MG63 (cell line): ENCODE data around the gene GSN. TPM values are rescaled to one million over a fixed set of nuclear protein-coding genes. Genes with fewer than 3 reads are reported as not detected.

Source experiments
- DNase-seq: peaks from one replicate; pipeline ENCODE4 v3.0.0-alpha.2; 2020
- H3K27me3 ChIP-seq: fragments of 250-450 bp; sonication (Bioruptor Pico); 2 replicates; pipeline ENCODE4 v1.5.1; 2020; ENCODE audit warnings: mild to moderate bottlenecking, moderate library complexity
- H3K36me3 ChIP-seq: fragments of 250-450 bp; sonication (Bioruptor Pico); 2 replicates; pipeline ENCODE4 v1.5.1; 2020; ENCODE audit warnings: mild to moderate bottlenecking, moderate library complexity
- H3K4me3 ChIP-seq: fragments of 250-450 bp; sonication (Bioruptor Pico); 2 replicates; pipeline ENCODE4 v1.5.1; 2020; ENCODE audit warnings: mild to moderate bottlenecking, moderate library complexity
- H3K9me3 ChIP-seq: fragments of 250-450 bp; sonication (Bioruptor Pico); 2 replicates; pipeline ENCODE4 v1.5.1; 2020; ENCODE audit warnings: mild to moderate bottlenecking, moderate library complexity
- total RNA-seq: library from RNA; depleted of rRNA; stranded (reverse); fragments of >200 nt; shearing (Covaris generic); gene quantifications from 2 replicates; pipeline ENCODE4 v1.2.3, GENCODE V29; 2014; ENCODE audit warnings: low replicate concordance

The GSN gene
- total RNA-seq, 1 experiment from 2014 or later = 75.0 TPM

GRCh38 chr9:121333950-121334773 is 66.2 kb downstream of the GSN start:
- Histone ChIP-seq H3K4me3 (no peak overlapping the region), H3K9me3 (no peaks in the 10 kb centered on the region), H3K36me3 (peaks cover 74% of the 10 kb centered on the region), H3K27me3 (no peaks in the 10 kb centered on the region)
- no peak for DNase-seq

- DNase-seq = no peak
- H3K4me3 ChIP-seq = no peak overlapping the region
- H3K36me3 ChIP-seq = peaks cover 74% of the 10 kb centered on the region
- no peaks in the 10 kb centered on the region for H3K9me3 ChIP-seq
- H3K27me3 ChIP-seq = no peaks in the 10 kb centered on the region
These were observed 68.7 kb downstream of the GSN start for GRCh38 chr9:121336665-121337064.

GRCh38 chr9:121339437-121339836 is 71.5 kb downstream of the GSN start:
- no peak for DNase-seq
- Histone ChIP-seq H3K27me3 (no peaks in the 10 kb centered on the region), H3K36me3 (peaks cover 90% of the 10 kb centered on the region), H3K9me3 (no peaks in the 10 kb centered on the region), H3K4me3 (no peak overlapping the region)

GRCh38 chr9:121340676-121341392 is 72.9 kb downstream of the GSN start:
- Histone ChIP-seq H3K4me3 (no peak overlapping the region), H3K27me3 (no peaks in the 10 kb centered on the region), H3K9me3 (no peaks in the 10 kb centered on the region), H3K36me3 (peaks cover 93% of the 10 kb centered on the region)
- no peak for DNase-seq

GRCh38 chr9:121344184-121344583 is 76.2 kb downstream of the GSN start:
- Histone ChIP-seq H3K4me3 (no peak overlapping the region), H3K9me3 (no peaks in the 10 kb centered on the region), H3K27me3 (no peaks in the 10 kb centered on the region), H3K36me3 (peaks cover 94% of the 10 kb centered on the region)
- no peak for DNase-seq

GRCh38 chr9:121345070-121345469 is 77.1 kb downstream of the GSN start:
- no peak for DNase-seq
- Histone ChIP-seq H3K36me3 (peaks cover 94% of the 10 kb centered on the region), H3K27me3 (no peaks in the 10 kb centered on the region), H3K4me3 (no peak overlapping the region), H3K9me3 (no peaks in the 10 kb centered on the region)

- Histone ChIP-seq H3K36me3 (peaks cover 86% of the 10 kb centered on the region), H3K9me3 (no peaks in the 10 kb centered on the region), H3K27me3 (no peaks in the 10 kb centered on the region), H3K4me3 (no peak overlapping the region)
- no peak for DNase-seq
These were observed 80.3 kb downstream of the GSN start for GRCh38 chr9:121348221-121348620.

GRCh38 chr9:121349009-121349408 is 81.0 kb downstream of the GSN start:
- Histone ChIP-seq H3K27me3 (no peaks in the 10 kb centered on the region), H3K36me3 (peaks cover 86% of the 10 kb centered on the region), H3K4me3 (no peak overlapping the region), H3K9me3 (no peaks in the 10 kb centered on the region)
- peak; percentile 62 for DNase-seq

GRCh38 chr9:121350036-121350435 is 82.1 kb downstream of the GSN start:
- no peaks in the 10 kb centered on the region for H3K9me3 ChIP-seq
- H3K27me3 ChIP-seq = no peaks in the 10 kb centered on the region
- peaks cover 85% of the 10 kb centered on the region for H3K36me3 ChIP-seq
- no peak overlapping the region for H3K4me3 ChIP-seq
- DNase-seq = no peak

- DNase-seq = peak; percentile 86
- Histone ChIP-seq H3K9me3 (no peaks in the 10 kb centered on the region), H3K27me3 (no peaks in the 10 kb centered on the region), H3K36me3 (peaks cover 85% of the 10 kb centered on the region), H3K4me3 (no peak overlapping the region)
These were observed 83.1 kb downstream of the GSN start for GRCh38 chr9:121350993-121351561.

- DNase-seq = no peak
- no peak overlapping the region for H3K4me3 ChIP-seq
- H3K9me3 ChIP-seq = no peaks in the 10 kb centered on the region
- H3K27me3 ChIP-seq = no peaks in the 10 kb centered on the region
- peaks cover 77% of the 10 kb centered on the region for H3K36me3 ChIP-seq
These were observed 85.5 kb downstream of the GSN start for GRCh38 chr9:121353241-121354061.

- Histone ChIP-seq H3K27me3 (no peaks in the 10 kb centered on the region), H3K4me3 (no peak overlapping the region), H3K9me3 (no peaks in the 10 kb centered on the region), H3K36me3 (peaks cover 76% of the 10 kb centered on the region)
- DNase-seq = no peak
These were observed 86.2 kb downstream of the GSN start for GRCh38 chr9:121354141-121354540.

- H3K27me3 ChIP-seq = no peaks in the 10 kb centered on the region
- DNase-seq = peak; percentile 57
- no peaks in the 10 kb centered on the region for H3K9me3 ChIP-seq
- no peak overlapping the region for H3K4me3 ChIP-seq
- peaks cover 75% of the 10 kb centered on the region for H3K36me3 ChIP-seq
These were observed 86.8 kb downstream of the GSN start for GRCh38 chr9:121354762-121355161.

GRCh38 chr9:121357011-121357410 is 89.0 kb downstream of the GSN start:
- H3K27me3 ChIP-seq = no peaks in the 10 kb centered on the region
- DNase-seq = no peak
- H3K4me3 ChIP-seq = no peak overlapping the region
- H3K9me3 ChIP-seq = no peaks in the 10 kb centered on the region
- H3K36me3 ChIP-seq = peaks cover 71% of the 10 kb centered on the region

GRCh38 chr9:121358751-121359150 is 90.8 kb downstream of the GSN start:
- Histone ChIP-seq H3K36me3 (peaks cover 58% of the 10 kb centered on the region), H3K9me3 (no peaks in the 10 kb centered on the region), H3K27me3 (no peaks in the 10 kb centered on the region), H3K4me3 (no peak overlapping the region)
- DNase-seq = no peak

- Histone ChIP-seq H3K27me3 (no peaks in the 10 kb centered on the region), H3K36me3 (peaks cover 57% of the 10 kb centered on the region), H3K4me3 (no peak overlapping the region), H3K9me3 (no peaks in the 10 kb centered on the region)
- no peak for DNase-seq
These were observed 91.7 kb downstream of the GSN start for GRCh38 chr9:121359351-121360294.
